ENCODE results near the gene DCTN2. TPM values are rescaled to one million over a fixed set of nuclear protein-coding genes. Genes with fewer than 3 reads are reported as not detected.

Gene DCTN2
- polyA plus RNA-seq, 1 donor (not counting 4 experiments of a cell fraction or from before 2014, with no cell fraction given): 132 TPM

DNA sequence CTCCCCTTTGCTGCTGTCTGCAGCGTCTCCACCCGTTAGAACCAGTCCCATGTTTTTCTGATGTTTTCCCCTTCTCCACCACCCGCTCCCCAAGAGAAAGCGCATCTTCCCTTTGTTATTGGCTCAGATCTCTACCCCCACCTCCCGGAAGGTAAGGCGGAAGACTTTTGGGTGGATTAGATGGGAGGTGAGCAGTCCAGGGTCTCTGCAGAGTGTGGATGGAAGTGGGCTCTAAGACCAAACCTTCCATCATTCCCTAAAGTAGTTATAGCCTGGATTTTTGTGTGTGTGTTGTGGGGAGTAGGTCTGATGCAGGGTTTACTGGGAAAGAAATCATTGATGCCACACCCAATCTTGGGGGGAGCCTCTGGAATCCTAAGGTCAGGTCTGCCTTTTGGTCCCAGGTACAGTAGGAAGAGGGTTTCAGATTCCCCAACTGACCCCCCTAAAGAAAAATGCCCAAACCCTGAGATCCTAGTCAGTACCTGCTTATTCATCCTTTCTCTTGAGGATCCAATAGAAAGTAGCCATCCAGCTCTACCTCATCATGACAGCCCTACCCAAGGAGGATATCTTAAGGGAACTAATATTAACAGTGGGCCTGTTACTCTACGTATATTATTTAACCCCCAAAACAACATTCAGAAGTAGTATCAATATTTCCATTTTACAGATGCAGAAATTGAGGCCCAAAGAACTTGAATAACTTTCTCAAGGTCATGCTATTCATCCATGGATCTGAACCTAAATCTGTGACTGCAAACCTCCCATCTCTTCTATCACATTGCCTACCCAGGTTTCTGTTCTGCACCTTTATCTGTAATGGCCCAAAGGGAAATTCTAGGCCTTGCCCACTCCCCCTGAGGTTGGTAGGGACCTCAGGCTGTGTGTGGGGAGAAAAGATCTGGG is 3.9 kb upstream of the DCTN2 start:
- H3K27me3 ChIP-seq (ENCODE audit: control insufficient read depth, extremely low read depth, insufficient read depth, low read length): peaks cover 26% of the 10 kb centered on the region
- no peak for FAIRE-seq

DNA sequence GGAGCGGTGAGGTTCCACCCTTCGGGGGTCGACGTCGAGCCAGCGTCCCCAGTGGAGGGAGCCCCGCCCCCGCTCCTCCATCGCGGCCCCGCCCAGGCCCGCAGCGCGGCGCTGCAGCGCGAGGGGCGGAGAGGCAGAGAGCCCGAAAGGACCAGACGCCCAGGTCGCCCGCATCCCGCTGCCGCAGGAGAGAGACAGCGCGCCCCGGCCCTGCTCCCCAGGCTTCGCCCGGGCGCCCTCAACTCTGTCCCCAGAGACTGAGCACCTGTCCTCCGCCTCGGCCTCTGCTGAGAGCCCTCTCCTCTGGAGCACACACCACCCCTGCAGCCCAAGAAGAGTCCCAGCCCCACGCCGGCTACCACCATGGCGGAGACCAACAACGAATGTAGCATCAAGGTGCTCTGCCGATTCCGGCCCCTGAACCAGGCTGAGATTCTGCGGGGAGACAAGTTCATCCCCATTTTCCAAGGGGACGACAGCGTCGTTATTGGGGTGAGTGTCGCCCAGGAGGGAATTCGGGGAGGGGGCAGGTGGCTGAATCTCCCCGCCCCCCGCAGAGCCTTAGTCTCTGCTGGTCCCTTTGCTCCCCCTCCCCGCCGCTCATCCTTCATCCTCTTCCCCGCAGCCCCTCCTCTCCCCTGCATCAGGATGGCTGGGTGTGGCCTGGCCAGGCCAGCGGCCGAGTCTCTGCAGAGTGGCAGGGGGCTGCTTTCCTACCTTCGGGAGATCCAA is 3.1 kb upstream of the DCTN2 start, which contains the start of gene KIF5A:
Gene KIF5A (plus strand): TSS at position 136 of the 732 bp plus-strand sequence. CDS start 228 bp downstream, at position 364.
- dilution Hi-C loops (cut with MboI; ENCODE audit: extremely low pct_ligation_motif_present, low sequenced_read_pairs): no loop called here
- peaks cover 26% of the 10 kb centered on the region for H3K27me3 ChIP-seq (ENCODE audit: control insufficient read depth, extremely low read depth, insufficient read depth, low read length)

More for the DNA sequence above, 3.9 kb upstream of the DCTN2 start:
- no peaks in the 10 kb centered on the region for H3K9me3 ChIP-seq (ENCODE audit: control insufficient read depth, low read depth, low read length)
- no peak overlapping the region for H2AFZ ChIP-seq (ENCODE audit: control insufficient read depth, low read length)
- no peak overlapping the region for H3K9ac ChIP-seq (ENCODE audit: control insufficient read depth, extremely low read depth, insufficient read depth, low read length)
- H3K4me1 ChIP-seq (ENCODE audit: control insufficient read depth, extremely low read depth, insufficient read depth, low read length): peaks cover 9% of the 10 kb centered on the region
- no peaks in the 10 kb centered on the region for H4K20me1 ChIP-seq (ENCODE audit: control insufficient read depth, extremely low read depth, insufficient read depth, low read length)
- peaks cover under 1% of the 10 kb centered on the region for H3K9me1 ChIP-seq (ENCODE audit: control insufficient read depth, extremely low read depth, insufficient read depth, low read length)
- DNase-seq (ENCODE audit: low read depth, low spot score): no peak
- no peak overlapping the region for H3K27ac ChIP-seq (ENCODE audit: control insufficient read depth, insufficient read depth, low read length)
- dilution Hi-C loops (cut with MboI; ENCODE audit: extremely low pct_ligation_motif_present, low sequenced_read_pairs): no loop called here
- no peak for TF ChIP-seq EZH2 (IDR thresholded peaks at IDR 0.05; ENCODE audit: low read length)
- TF ChIP-seq, protein P1, sequence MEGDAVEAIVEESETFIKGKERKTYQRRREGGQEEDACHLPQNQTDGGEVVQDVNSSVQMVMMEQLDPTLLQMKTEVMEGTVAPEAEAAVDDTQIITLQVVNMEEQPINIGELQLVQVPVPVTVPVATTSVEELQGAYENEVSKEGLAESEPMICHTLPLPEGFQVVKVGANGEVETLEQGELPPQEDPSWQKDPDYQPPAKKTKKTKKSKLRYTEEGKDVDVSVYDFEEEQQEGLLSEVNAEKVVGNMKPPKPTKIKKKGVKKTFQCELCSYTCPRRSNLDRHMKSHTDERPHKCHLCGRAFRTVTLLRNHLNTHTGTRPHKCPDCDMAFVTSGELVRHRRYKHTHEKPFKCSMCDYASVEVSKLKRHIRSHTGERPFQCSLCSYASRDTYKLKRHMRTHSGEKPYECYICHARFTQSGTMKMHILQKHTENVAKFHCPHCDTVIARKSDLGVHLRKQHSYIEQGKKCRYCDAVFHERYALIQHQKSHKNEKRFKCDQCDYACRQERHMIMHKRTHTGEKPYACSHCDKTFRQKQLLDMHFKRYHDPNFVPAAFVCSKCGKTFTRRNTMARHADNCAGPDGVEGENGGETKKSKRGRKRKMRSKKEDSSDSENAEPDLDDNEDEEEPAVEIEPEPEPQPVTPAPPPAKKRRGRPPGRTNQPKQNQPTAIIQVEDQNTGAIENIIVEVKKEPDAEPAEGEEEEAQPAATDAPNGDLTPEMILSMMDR (optimal IDR thresholded peaks at IDR 0.05 in 1 of 3, IDR thresholded peaks at IDR 0.05 in 1 of 3, conservative IDR thresholded peaks at IDR 0.05 in 1 of 3; ENCODE audit: extremely low read depth in 1 of 3, insufficient read depth in 2 of 3, low read length in 3 of 3): no peak
- no peak overlapping the region for H3K4me2 ChIP-seq (ENCODE audit: control insufficient read depth, extremely low read depth, insufficient read depth, low read depth, low read length)
- peaks cover 9% of the 10 kb centered on the region for H3K79me2 ChIP-seq (ENCODE audit: control insufficient read depth, insufficient read depth, low read length)
- H3K4me3 ChIP-seq (ENCODE audit: control insufficient read depth in 2 of 3, extremely low read depth in 1 of 3, insufficient read depth in 2 of 3, low read depth in 1 of 3, low read length in 3 of 3): no peak overlapping the region
- H3K36me3 ChIP-seq (ENCODE audit: control insufficient read depth in 2 of 2, extremely low read depth in 1 of 2, insufficient read depth in 2 of 2, low read length in 2 of 2): no peaks in the 10 kb centered on the region

More for the DNA sequence above, 3.1 kb upstream of the DCTN2 start, which contains the start of gene KIF5A:
- peaks cover 3% of the 10 kb centered on the region for H3K9me1 ChIP-seq (ENCODE audit: control insufficient read depth, extremely low read depth, insufficient read depth, low read length)
- H3K36me3 ChIP-seq (ENCODE audit: control insufficient read depth in 2 of 2, extremely low read depth in 1 of 2, insufficient read depth in 2 of 2, low read length in 2 of 2): peaks cover 0 to 3% of the 10 kb centered on the region in 2 experiments
- H3K27ac ChIP-seq (ENCODE audit: control insufficient read depth, insufficient read depth, low read length): no peak within 1 kb of the TSS
- FAIRE-seq: no peak
- no peaks in the 10 kb centered on the region for H3K9me3 ChIP-seq (ENCODE audit: control insufficient read depth, low read depth, low read length)
- DNase-seq (ENCODE audit: low read depth, low spot score): no peak
- H3K4me2 ChIP-seq (ENCODE audit: control insufficient read depth, extremely low read depth, insufficient read depth, low read depth, low read length): peak within 1 kb of the TSS; percentile 66
- peak within 1 kb of the TSS; percentile 37 for H2AFZ ChIP-seq (ENCODE audit: control insufficient read depth, low read length)
- no peak within 1 kb of the TSS for H3K9ac ChIP-seq (ENCODE audit: control insufficient read depth, extremely low read depth, insufficient read depth, low read length)
- H3K79me2 ChIP-seq (ENCODE audit: control insufficient read depth, insufficient read depth, low read length): peaks cover 17% of the 10 kb centered on the region
- H3K4me3 ChIP-seq (ENCODE audit: control insufficient read depth in 2 of 3, extremely low read depth in 1 of 3, insufficient read depth in 2 of 3, low read depth in 1 of 3, low read length in 3 of 3): peak within 1 kb of the TSS in 2 of 3 experiments; percentile 20 to 43
- peaks cover 16% of the 10 kb centered on the region for H3K4me1 ChIP-seq (ENCODE audit: control insufficient read depth, extremely low read depth, insufficient read depth, low read length)
- H4K20me1 ChIP-seq (ENCODE audit: control insufficient read depth, extremely low read depth, insufficient read depth, low read length): no peaks in the 10 kb centered on the region
- TF ChIP-seq, protein P1 (optimal IDR thresholded peaks at IDR 0.05 in 1 of 3, IDR thresholded peaks at IDR 0.05 in 1 of 3, conservative IDR thresholded peaks at IDR 0.05 in 1 of 3; ENCODE audit: extremely low read depth in 1 of 3, insufficient read depth in 2 of 3, low read length in 3 of 3): no peak
- peak; percentile 68 for TF ChIP-seq EZH2 (IDR thresholded peaks at IDR 0.05; ENCODE audit: low read length)
